ENCODE measurements around the gene ANO1.

GRCh38 chr11:70230840-70231710 lies 153.0 kb downstream of the ANO1 start:
- TF ChIP-seq CTCF (IDR thresholded peaks at IDR 0.05) (no peak), POLR2A (IDR thresholded peaks at IDR 0.05) (no peak)

Measured in uterus (tissue), 2 donors.